Subcutaneous adipose tissue (tissue), 4 donors: ENCODE measurements around the gene TSGA10. TPM values are rescaled to one million over a fixed set of nuclear protein-coding genes. Genes with fewer than 3 reads are reported as not detected.

ENCODE experiments used
- CTCF ChIP-seq: fragments of 450-650 bp; IDR thresholded peaks from one replicate; pipeline ENCODE4 v1.5.1; 2016; ENCODE audit warnings: low read depth, mild to moderate bottlenecking, control low read depth, antibody characterized with exemption, moderate library complexity
- total RNA-seq, 4 donors: library from RNA; depleted of rRNA; stranded (reverse); fragments of >200 nt; gene quantifications; one replicate each; pipeline ENCODE4 v1.1.0, GENCODE V29; 2016

TSGA10 gene
- total RNA-seq, 4 donors from 2014 or later, result 5.2 to 11.0 (median 8.0) TPM

GRCh38 chr2:99166218-99166617 lies 11.5 kb upstream of the TSGA10 start:
- TF ChIP-seq CTCF, result no peak

GRCh38 chr2:99159594-99159993 lies 4.9 kb upstream of the TSGA10 start:
- TF ChIP-seq CTCF, result no peak

- TF ChIP-seq CTCF, result no peak
Observed at GRCh38 chr2:99158599-99158998, 3.9 kb upstream of the TSGA10 start.

- TF ChIP-seq CTCF, result no peak
Observed at GRCh38 chr2:99156891-99157290, 2.1 kb upstream of the TSGA10 start.

- TF ChIP-seq CTCF, result no peak
Observed at GRCh38 chr2:99153921-99154604, 679 bp downstream of the TSGA10 start.

GRCh38 chr2:99152199-99152895 lies 2.4 kb downstream of the TSGA10 start:
- TF ChIP-seq CTCF, result no peak

- TF ChIP-seq CTCF, result no peak
Observed at GRCh38 chr2:99150706-99151105, 4.0 kb downstream of the TSGA10 start.
